ENCODE measurements around the gene JMJD4.
A peak's percentile ranks its signal among the peaks of the same experiment; 100 is the strongest.

JMJD4 gene

GRCh38 chr1:227732586-227733308 is 2.4 kb downstream of the JMJD4 start:
- DNase-seq (ENCODE audit: low read depth), result no peak
- no peak for TF ChIP-seq CTCF (IDR thresholded peaks at IDR 0.05; ENCODE audit: control insufficient read depth, extremely low read depth, insufficient read depth)
- no peak overlapping the region for H3K4me3 ChIP-seq (ENCODE audit: low read depth, low read length)

- no peak overlapping the region for H3K4me3 ChIP-seq (ENCODE audit: low read depth, low read length)
- TF ChIP-seq CTCF (IDR thresholded peaks at IDR 0.05; ENCODE audit: control insufficient read depth, extremely low read depth, insufficient read depth), result no peak
- DNase-seq (ENCODE audit: low read depth), result no peak
These were observed 3.2 kb downstream of the JMJD4 start for GRCh38 chr1:227731696-227732585.

- no peak overlapping the region for H3K4me3 ChIP-seq (ENCODE audit: low read depth, low read length)
- no peak for TF ChIP-seq CTCF (IDR thresholded peaks at IDR 0.05; ENCODE audit: control insufficient read depth, extremely low read depth, insufficient read depth)
- no peak for DNase-seq (ENCODE audit: low read depth)
These were observed 3.8 kb downstream of the JMJD4 start for GRCh38 chr1:227731241-227731677.

- TF ChIP-seq CTCF (IDR thresholded peaks at IDR 0.05; ENCODE audit: control insufficient read depth, extremely low read depth, insufficient read depth), result no peak
- no peak overlapping the region for H3K4me3 ChIP-seq (ENCODE audit: low read depth, low read length)
- DNase-seq (ENCODE audit: low read depth), result no peak
These were observed 4.4 kb downstream of the JMJD4 start for GRCh38 chr1:227730630-227731151.

GRCh38 chr1:227729881-227730629 is 5.0 kb downstream of the JMJD4 start:
- DNase-seq (ENCODE audit: low read depth), result no peak
- no peak overlapping the region; the same call in 1 of the 2 replicates for H3K4me3 ChIP-seq (ENCODE audit: low read depth, low read length)
- peak; percentile 50 for TF ChIP-seq CTCF (IDR thresholded peaks at IDR 0.05; ENCODE audit: control insufficient read depth, extremely low read depth, insufficient read depth)

- DNase-seq (ENCODE audit: low read depth), result no peak
- TF ChIP-seq CTCF (IDR thresholded peaks at IDR 0.05; ENCODE audit: control insufficient read depth, extremely low read depth, insufficient read depth), result no peak
- peak overlapping the region; percentile 85 for H3K4me3 ChIP-seq (ENCODE audit: low read depth, low read length)
These were observed 5.8 kb downstream of the JMJD4 start for GRCh38 chr1:227729144-227729880.

Data from LNCaP clone FGC (cell line).